Parathyroid adenoma (tissue), 2 donors: ENCODE data around the gene GRIK2.

Source experiments
- H2AFZ ChIP-seq: fragments of 300-600 bp; sonication (generic); one replicate; pipeline ENCODE4 v1.7.0; 2017; ENCODE audit warnings: antibody characterized with exemption, mild to moderate bottlenecking
- H3K27ac ChIP-seq: fragments of 300-600 bp; sonication (generic); one replicate; pipeline ENCODE4 v1.7.0; 2017
- H3K27me3 ChIP-seq: fragments of 300-600 bp; sonication (generic); one replicate; pipeline ENCODE4 v1.7.0; 2017; ENCODE audit warnings: low read length; ENCODE audit not compliant: control insufficient read depth, insufficient read depth
- H3K36me3 ChIP-seq: fragments of 300-600 bp; sonication (generic); one replicate; pipeline ENCODE4 v1.7.0; 2017; ENCODE audit warnings: low read length; ENCODE audit not compliant: control insufficient read depth, insufficient read depth
- H3K4me1 ChIP-seq: fragments of 300-600 bp; sonication (generic); one replicate; pipeline ENCODE4 v1.7.0; 2017; ENCODE audit warnings: control low read depth
- H3K4me2 ChIP-seq: fragments of 300-600 bp; sonication (generic); one replicate; pipeline ENCODE4 v1.7.0; 2017; ENCODE audit warnings: low read length
- H3K4me3 ChIP-seq: fragments of 300-600 bp; sonication (generic); one replicate; pipeline ENCODE4 v1.7.0; 2017; ENCODE audit warnings: low read depth, low read length
- H3K79me2 ChIP-seq: fragments of 300-600 bp; sonication (generic); one replicate; pipeline ENCODE4 v1.7.0; 2017; ENCODE audit warnings: control low read depth
- H3K9ac ChIP-seq: fragments of 300-600 bp; sonication (generic); one replicate; pipeline ENCODE4 v1.7.0; 2017; ENCODE audit warnings: mild to moderate bottlenecking
- H3K9me3 ChIP-seq: fragments of 300-600 bp; sonication (generic); one replicate; pipeline ENCODE4 v1.7.0; 2017; ENCODE audit warnings: low read length; ENCODE audit not compliant: control insufficient read depth
- TF ChIP-seq, protein P1 (sequence below): fragments of 300-600 bp; sonication (generic); IDR thresholded peaks from one replicate; pipeline ENCODE4 v1.7.0; 2017; ENCODE audit warnings: antibody characterized with exemption, mild to moderate bottlenecking
- donor health status: primary hyperparathyroidism.

GRIK2 gene

DNA sequence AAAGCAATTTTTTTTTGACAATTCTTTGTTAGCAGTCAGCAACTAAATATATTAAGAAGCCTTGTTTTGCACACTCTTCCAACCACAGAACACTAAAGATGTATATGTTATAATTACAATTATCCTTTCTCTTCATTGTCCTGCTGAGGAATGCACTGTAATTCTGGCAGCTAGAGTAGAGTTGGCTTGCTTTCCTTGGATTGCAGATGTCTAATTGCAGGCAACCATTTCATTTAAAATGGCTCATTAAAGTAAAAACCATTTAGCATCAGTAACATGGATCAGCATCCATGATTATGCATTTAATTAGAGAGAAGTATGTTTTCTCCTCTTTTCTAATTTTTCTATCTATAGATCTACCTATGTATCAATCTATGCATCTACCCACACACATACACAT is 335.4 kb downstream of the GRIK2 start:
- Histone ChIP-seq H3K36me3 (no peaks in the 10 kb centered on the region), H3K4me1 (no peaks in the 10 kb centered on the region), H3K79me2 (no peaks in the 10 kb centered on the region), H3K27ac (no peak overlapping the region), H3K4me3 (no peak overlapping the region), H2AFZ (no peak overlapping the region), H3K9ac (no peak overlapping the region), H3K9me3 (no peaks in the 10 kb centered on the region), H3K4me2 (no peak overlapping the region), H3K27me3 (no peaks in the 10 kb centered on the region)
- TF ChIP-seq, protein P1, sequence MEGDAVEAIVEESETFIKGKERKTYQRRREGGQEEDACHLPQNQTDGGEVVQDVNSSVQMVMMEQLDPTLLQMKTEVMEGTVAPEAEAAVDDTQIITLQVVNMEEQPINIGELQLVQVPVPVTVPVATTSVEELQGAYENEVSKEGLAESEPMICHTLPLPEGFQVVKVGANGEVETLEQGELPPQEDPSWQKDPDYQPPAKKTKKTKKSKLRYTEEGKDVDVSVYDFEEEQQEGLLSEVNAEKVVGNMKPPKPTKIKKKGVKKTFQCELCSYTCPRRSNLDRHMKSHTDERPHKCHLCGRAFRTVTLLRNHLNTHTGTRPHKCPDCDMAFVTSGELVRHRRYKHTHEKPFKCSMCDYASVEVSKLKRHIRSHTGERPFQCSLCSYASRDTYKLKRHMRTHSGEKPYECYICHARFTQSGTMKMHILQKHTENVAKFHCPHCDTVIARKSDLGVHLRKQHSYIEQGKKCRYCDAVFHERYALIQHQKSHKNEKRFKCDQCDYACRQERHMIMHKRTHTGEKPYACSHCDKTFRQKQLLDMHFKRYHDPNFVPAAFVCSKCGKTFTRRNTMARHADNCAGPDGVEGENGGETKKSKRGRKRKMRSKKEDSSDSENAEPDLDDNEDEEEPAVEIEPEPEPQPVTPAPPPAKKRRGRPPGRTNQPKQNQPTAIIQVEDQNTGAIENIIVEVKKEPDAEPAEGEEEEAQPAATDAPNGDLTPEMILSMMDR, result no peak

- no peak overlapping the region for H3K9ac ChIP-seq
- no peak overlapping the region for H3K4me2 ChIP-seq
- no peaks in the 10 kb centered on the region for H3K36me3 ChIP-seq
- H3K27ac ChIP-seq, result no peak overlapping the region
- TF ChIP-seq, protein P1, result no peak
- H2AFZ ChIP-seq, result no peak overlapping the region
- H3K9me3 ChIP-seq, result no peaks in the 10 kb centered on the region
- H3K79me2 ChIP-seq, result no peaks in the 10 kb centered on the region
- no peaks in the 10 kb centered on the region for H3K27me3 ChIP-seq
- no peak overlapping the region for H3K4me3 ChIP-seq
- H3K4me1 ChIP-seq, result no peaks in the 10 kb centered on the region
Observed at GRCh38 chr6:101730954-101731353, 337.4 kb downstream of the GRIK2 start.

DNA sequence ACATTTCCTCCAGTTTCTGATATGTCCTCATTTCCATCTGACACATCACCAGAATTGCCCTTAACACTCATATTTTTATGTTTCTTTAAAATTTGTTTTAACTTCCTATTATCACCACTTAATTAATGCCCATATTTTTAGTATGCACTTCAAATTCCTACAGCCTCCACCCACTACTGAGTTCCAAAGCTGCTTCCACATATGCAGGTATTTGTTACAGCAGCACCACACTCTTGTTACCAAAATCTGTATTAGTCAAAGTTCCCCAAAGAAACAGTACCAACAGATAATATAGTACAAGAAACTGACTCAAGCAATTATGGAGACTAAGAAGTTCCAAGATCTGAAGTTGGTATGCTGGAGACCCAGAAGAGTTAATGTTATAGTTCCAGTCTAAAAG is 340.4 kb downstream of the GRIK2 start:
- TF ChIP-seq, protein P1, result no peak
- H3K9ac ChIP-seq, result no peak overlapping the region
- no peak overlapping the region for H2AFZ ChIP-seq

DNA sequence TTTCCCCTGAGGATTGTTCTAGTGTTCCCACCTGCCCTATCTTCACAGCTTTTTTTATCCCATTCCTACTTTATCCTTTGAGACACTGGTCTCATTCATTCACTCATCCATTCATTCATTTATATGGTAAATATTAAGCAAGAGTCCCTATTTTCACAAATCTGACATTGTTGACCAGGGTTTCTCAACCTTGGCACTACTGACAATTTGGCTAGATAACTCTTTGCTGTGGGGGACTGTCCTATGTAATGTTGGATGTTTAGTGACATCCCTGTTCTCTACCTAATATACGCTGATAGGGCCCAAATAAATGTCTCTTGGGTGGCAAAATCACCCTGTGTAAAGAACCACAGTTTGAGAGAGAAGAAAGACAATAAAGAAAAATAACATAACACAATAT is 345.0 kb downstream of the GRIK2 start:
- no peaks in the 10 kb centered on the region for H3K4me1 ChIP-seq
- H3K27me3 ChIP-seq, result no peaks in the 10 kb centered on the region
- H3K27ac ChIP-seq, result no peak overlapping the region
- no peak overlapping the region for H2AFZ ChIP-seq
- no peaks in the 10 kb centered on the region for H3K36me3 ChIP-seq
- no peak overlapping the region for H3K9ac ChIP-seq
- H3K4me2 ChIP-seq, result no peak overlapping the region
- no peak overlapping the region for H3K4me3 ChIP-seq
- H3K79me2 ChIP-seq, result no peaks in the 10 kb centered on the region
- H3K9me3 ChIP-seq, result no peaks in the 10 kb centered on the region
- TF ChIP-seq, protein P1, result no peak

More for the DNA sequence above, 340.4 kb downstream of the GRIK2 start:
- H3K4me3 ChIP-seq, result no peak overlapping the region
- no peaks in the 10 kb centered on the region for H3K27me3 ChIP-seq
- H3K79me2 ChIP-seq, result no peaks in the 10 kb centered on the region
- no peaks in the 10 kb centered on the region for H3K4me1 ChIP-seq
- no peak overlapping the region for H3K27ac ChIP-seq
- H3K4me2 ChIP-seq, result no peak overlapping the region
- H3K9me3 ChIP-seq, result no peaks in the 10 kb centered on the region
- H3K36me3 ChIP-seq, result no peaks in the 10 kb centered on the region

DNA sequence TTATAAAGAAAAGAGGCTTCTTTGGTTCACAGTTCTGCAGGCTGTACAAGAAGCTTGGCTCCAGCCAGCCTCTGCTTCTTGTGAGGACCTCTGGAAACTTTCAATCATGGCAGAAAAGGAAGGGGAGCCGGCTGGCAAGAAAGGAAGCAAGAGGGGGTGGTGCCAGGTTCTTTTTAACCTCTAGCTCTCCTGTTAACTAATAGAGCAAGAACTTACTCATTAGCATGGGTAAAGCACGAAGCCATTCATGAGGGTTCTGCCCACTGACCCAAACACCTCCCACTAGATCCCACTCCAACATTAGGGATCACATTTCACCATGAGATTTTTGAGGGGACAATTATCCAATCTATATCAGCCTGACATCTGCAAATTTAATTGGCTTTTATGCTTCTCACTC is 347.1 kb downstream of the GRIK2 start:
- Histone ChIP-seq H3K27me3 (no peaks in the 10 kb centered on the region), H3K36me3 (no peaks in the 10 kb centered on the region), H3K4me2 (no peak overlapping the region), H3K4me3 (no peak overlapping the region), H3K9ac (no peak overlapping the region), H3K27ac (no peak overlapping the region), H3K4me1 (no peaks in the 10 kb centered on the region), H3K9me3 (no peaks in the 10 kb centered on the region), H3K79me2 (no peaks in the 10 kb centered on the region), H2AFZ (no peak overlapping the region)
- TF ChIP-seq, protein P1, result no peak
